Naive thymus-derived CD4-positive, alpha-beta T cell (primary cell): Measurements from ENCODE around the gene SYNE2. TPM values are rescaled to one million over a fixed set of nuclear protein-coding genes. Genes with fewer than 3 reads are reported as not detected.
A peak's percentile ranks its signal among the peaks of the same experiment; 100 is the strongest.
"Not testable (repeated sequence)": the region's sequence is repeated elsewhere in the genome, so short reads cannot be mapped to it uniquely, and the experiment has no call there.

Experiments
- ATAC-seq: fragments of 150-1000 bp; cut with Tn5 transposase; 2 replicates; pipeline ENCODE4 v1.10.0; 2021; ENCODE audit warnings: mild to moderate bottlenecking, moderate library complexity
- CTCF ChIA-PET: fragments of 350-600 bp; sonication (Branson Sonifier 250); formaldehyde crosslinking; loops from one replicate; lab custom pipeline; 2021; ENCODE audit warnings: antibody characterized with exemption; lab: Charles Lee
- POLR2A ChIA-PET: fragments of 350-600 bp; sonication (Branson Sonifier 250); formaldehyde crosslinking; loops from one replicate; lab custom pipeline; 2021; ENCODE audit warnings: antibody characterized with exemption, inconsistent platforms; lab: Charles Lee
- DNase-seq, 9 donors: peaks; one replicate each; pipeline versions ENCODE4 v3.0.0 to v3.0.0-alpha.2; 2020 to 2022; ENCODE audit warnings: mixed read lengths in 1 of 9
- H3K27ac ChIP-seq: one replicate; pipeline ENCODE4 v1.7.0; 2013; ENCODE audit warnings: mild to moderate bottlenecking, low read depth, low read length, moderate library complexity
- H3K27me3 ChIP-seq, 2 donors: one replicate each; pipeline ENCODE4 v1.7.0; 2013; ENCODE audit warnings: low read length in 2 of 2, mild to moderate bottlenecking in 2 of 2, moderate library complexity in 2 of 2; ENCODE audit not compliant: control insufficient read depth in 2 of 2, insufficient read depth in 2 of 2
- H3K36me3 ChIP-seq, 3 experiments: 1 replicate in 2 of 3; 2 replicates in 1 of 3; pipeline ENCODE4 v1.7.0; 2013; ENCODE audit warnings: low read length in 3 of 3, mild to moderate bottlenecking in 3 of 3, moderate library complexity in 1 of 3; ENCODE audit not compliant: insufficient read depth in 3 of 3, control insufficient read depth in 2 of 3
- H3K4me1 ChIP-seq, 2 donors: one replicate each; pipeline ENCODE4 v1.7.0; 2013; ENCODE audit warnings: low read length in 2 of 2, mild to moderate bottlenecking in 2 of 2, moderate library complexity in 1 of 2; ENCODE audit not compliant: control insufficient read depth in 2 of 2, insufficient read depth in 2 of 2
- H3K4me3 ChIP-seq: 2 replicates; pipeline ENCODE4 v1.7.0; 2013; ENCODE audit warnings: mild to moderate bottlenecking, low read length
- H3K9me3 ChIP-seq, 3 experiments: 1 replicate in 2 of 3; 2 replicates in 1 of 3; pipeline ENCODE4 v1.7.0; 2013; ENCODE audit warnings: low read length in 3 of 3; ENCODE audit not compliant: control insufficient read depth in 2 of 3
- H3K27ac Mint-ChIP-seq, 9 donors: one replicate each; pipeline ENCODE4 v1.8.0; 2020 to 2022; ENCODE audit warnings: mixed read lengths in 9 of 9, mild to moderate bottlenecking in 8 of 9, moderate library complexity in 5 of 9, inconsistent platforms in 2 of 9
- H3K27me3 Mint-ChIP-seq, 5 donors: one replicate each; pipeline ENCODE4 v1.8.0; 2021 to 2022; ENCODE audit warnings: mixed read lengths in 5 of 5, mild to moderate bottlenecking in 1 of 5
- H3K36me3 Mint-ChIP-seq, 5 donors: one replicate each; pipeline ENCODE4 v1.8.0; 2020 to 2022; ENCODE audit warnings: mixed read lengths in 5 of 5, mild to moderate bottlenecking in 3 of 5, inconsistent platforms in 1 of 5
- H3K4me1 Mint-ChIP-seq, 7 donors: one replicate each; pipeline ENCODE4 v1.8.0; 2020 to 2022; ENCODE audit warnings: mixed read lengths in 7 of 7, mild to moderate bottlenecking in 3 of 7, inconsistent platforms in 1 of 7
- H3K4me3 Mint-ChIP-seq, 10 donors: one replicate each; pipeline ENCODE4 v1.8.0; 2020 to 2022; ENCODE audit warnings: mild to moderate bottlenecking in 10 of 10, mixed read lengths in 10 of 10, moderate library complexity in 6 of 10, inconsistent platforms in 2 of 10
- H3K9me3 Mint-ChIP-seq, 11 donors: one replicate each; pipeline ENCODE4 v1.8.0; 2020 to 2022; ENCODE audit warnings: mixed read lengths in 11 of 11, mild to moderate bottlenecking in 4 of 11, inconsistent platforms in 1 of 11, moderate library complexity in 1 of 11
- intact Hi-C, 2 donors: fragments of 100-400 bp; cut with micrococcal nuclease; formaldehyde crosslinking; loops; one replicate each; pipeline ENCODE4 v1.15.1; 2023
- polyA plus RNA-seq, 2 donors: library from polyadenylated mRNA; unstranded; fragments of 300-500 nt; fragmentation: Illumina TruSeq; gene quantifications; one replicate each; pipeline ENCODE4 v1.2.3, GENCODE V29; 2021
- total RNA-seq, 6 experiments: library from RNA in 5 of 6; stranded (reverse) in 5 of 6; gene quantifications; 1 replicate in 5 of 6; 2 replicates in 1 of 6; pipeline ENCODE4 v1.2.3 and lab custom pipeline; 2021 to 2026

SYNE2 gene
- total and polyA plus RNA-seq, 7 experiments from 2014 or later, result 22.4 to 170 (median 139) TPM

DNA sequence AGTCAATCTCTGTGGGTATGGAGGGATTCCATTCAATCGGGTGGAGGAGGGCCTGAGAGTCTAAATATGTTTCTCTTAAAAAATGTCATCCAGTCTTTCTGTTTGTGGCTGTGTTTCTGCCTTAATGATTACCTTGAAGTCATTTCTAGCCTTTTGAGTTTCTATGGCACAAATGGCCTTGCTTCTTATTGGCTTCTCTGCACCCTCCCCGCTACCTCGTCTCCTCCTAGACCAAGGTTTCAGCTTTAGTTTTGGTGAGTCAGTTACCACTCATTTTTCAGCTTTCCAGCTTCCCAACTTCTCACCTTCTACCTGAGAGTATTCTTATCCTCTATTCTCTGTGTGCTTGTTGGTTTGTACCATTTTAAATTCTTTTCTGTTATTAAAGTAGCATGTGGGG lies 159.2 kb downstream of the SYNE2 start:
- Histone ChIP-seq H3K36me3 (peaks cover 0 to 14% (median 5%) of the 10 kb centered on the region in 3 experiments), H3K4me1 (no peaks in the 10 kb centered on the region), H3K4me3 (no peak overlapping the region), H3K27ac (no peak overlapping the region), H3K9me3 (peaks cover 0 to 6% (median 3%) of the 10 kb centered on the region in 3 experiments), H3K27me3 (no peaks in the 10 kb centered on the region)
- peaks cover 0 to 12% (median 0%) of the 10 kb centered on the region in 11 donors for H3K9me3 Mint-ChIP-seq
- no peaks in the 10 kb centered on the region for H3K27me3 Mint-ChIP-seq
- H3K4me1 Mint-ChIP-seq, result no peaks in the 10 kb centered on the region
- H3K4me3 Mint-ChIP-seq, result no peak overlapping the region
- no peak for ATAC-seq
- peaks cover 0 to 46% (median 32%) of the 10 kb centered on the region in 5 donors for H3K36me3 Mint-ChIP-seq
- intact Hi-C loops, result loop anchor here (5.0 to 10.0 kb wide), 2 partner anchors 283 to 290 kb away; partner anchors contain the start of gene ESR2 (in 1 of the 2)
- CTCF ChIA-PET, result interaction anchor here (1.2 kb wide), 1 partner anchor 9 kb away, joined by 3 read pairs; no protein-coding TSS in a partner anchor
- POLR2A ChIA-PET, result no interaction called here
- no peak for DNase-seq
- peak overlapping the region in 1 of 9 donors; percentile 9 for H3K27ac Mint-ChIP-seq

DNA sequence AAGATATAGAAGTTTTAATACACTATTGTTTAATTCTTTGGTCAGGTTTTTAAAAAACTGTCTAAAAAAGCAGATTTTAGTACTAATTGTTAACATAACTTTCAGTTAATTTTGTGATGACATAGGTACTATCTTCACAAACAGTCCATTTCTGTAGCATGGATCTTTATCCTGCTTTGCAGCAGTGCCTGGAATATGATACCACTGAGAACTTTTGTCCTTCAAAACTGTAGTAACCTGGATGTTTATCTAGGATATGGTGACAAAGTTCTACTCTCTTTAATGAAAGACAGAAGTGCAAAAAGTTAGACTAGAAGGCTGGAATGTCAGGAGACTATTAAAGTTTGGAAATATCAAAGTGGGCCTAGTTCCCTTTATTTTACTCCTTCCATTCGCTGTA lies 159.9 kb downstream of the SYNE2 start:
- Mint-ChIP-seq H3K9me3 (peaks cover 0 to 12% (median 0%) of the 10 kb centered on the region in 11 donors), H3K4me1 (no peaks in the 10 kb centered on the region), H3K36me3 (peaks cover 0 to 46% (median 34%) of the 10 kb centered on the region in 5 donors), H3K27ac (no peak overlapping the region), H3K4me3 (no peak overlapping the region), H3K27me3 (no peaks in the 10 kb centered on the region)
- CTCF ChIA-PET, result no interaction called here
- Histone ChIP-seq H3K9me3 (peaks cover 0 to 6% (median 3%) of the 10 kb centered on the region in 3 experiments), H3K4me3 (no peak overlapping the region), H3K27me3 (no peaks in the 10 kb centered on the region), H3K27ac (no peak overlapping the region), H3K36me3 (peaks cover 0 to 19% (median 9%) of the 10 kb centered on the region in 3 experiments), H3K4me1 (no peaks in the 10 kb centered on the region)
- ATAC-seq (no peak), DNase-seq (no peak)
- intact Hi-C loops, result loop anchor here (5.0 to 10.0 kb wide), 2 partner anchors 282 to 290 kb away; partner anchors contain the start of gene ESR2 (in 1 of the 2)
- POLR2A ChIA-PET, result no interaction called here

- H3K36me3 ChIP-seq, result peaks cover 0 to 59% (median 58%) of the 10 kb centered on the region in 3 experiments
- Mint-ChIP-seq H3K4me3 (no peak overlapping the region), H3K9me3 (no peaks in the 10 kb centered on the region), H3K27me3 (no peaks in the 10 kb centered on the region), H3K4me1 (peaks cover 0 to 1% (median 0%) of the 10 kb centered on the region in 7 donors), H3K36me3 (peaks cover 13 to 62% (median 35%) of the 10 kb centered on the region in 5 donors), H3K27ac (peak overlapping the region in 1 of 9 donors; percentile 48)
- no peaks in the 10 kb centered on the region for H3K27me3 ChIP-seq
- CTCF ChIA-PET, result no interaction called here
- H3K9me3 ChIP-seq, result no peaks in the 10 kb centered on the region
- H3K4me3 ChIP-seq, result no peak overlapping the region
- H3K27ac ChIP-seq, result no peak overlapping the region
- no peak for ATAC-seq
- no peak for DNase-seq
- intact Hi-C loops, result no loop called here
- POLR2A ChIA-PET, result interaction anchor here (0.6 kb wide), 1 partner anchor 391 kb away, joined by 3 read pairs; no protein-coding TSS in a partner anchor
- H3K4me1 ChIP-seq, result no peaks in the 10 kb centered on the region
These were observed 172.7 kb downstream of the SYNE2 start for GRCh38 chr14:64025479-64025878.

- peak in 3 of 9 donors; percentile 2 to 7 (median 3) for DNase-seq
- ChIA-PET CTCF (no interaction called here), POLR2A (no interaction called here)
- Histone ChIP-seq H3K27ac (no peak overlapping the region), H3K4me1 (no peaks in the 10 kb centered on the region), H3K4me3 (no peak overlapping the region), H3K9me3 (no peaks in the 10 kb centered on the region), H3K36me3 (peaks cover 0 to 63% (median 56%) of the 10 kb centered on the region in 3 experiments), H3K27me3 (no peaks in the 10 kb centered on the region)
- H3K27me3 Mint-ChIP-seq, result no peaks in the 10 kb centered on the region
- peaks cover 0 to 1% (median 0%) of the 10 kb centered on the region in 7 donors for H3K4me1 Mint-ChIP-seq
- H3K9me3 Mint-ChIP-seq, result no peaks in the 10 kb centered on the region
- H3K27ac Mint-ChIP-seq, result peak overlapping the region in 2 of 9 donors; percentile 48 to 59
- H3K36me3 Mint-ChIP-seq, result peaks cover 21 to 64% (median 38%) of the 10 kb centered on the region in 5 donors
- no peak overlapping the region for H3K4me3 Mint-ChIP-seq
- no peak for ATAC-seq
- intact Hi-C loops, result no loop called here
These were observed 173.8 kb downstream of the SYNE2 start for GRCh38 chr14:64026600-64026999.

- Histone ChIP-seq H3K27me3 (no peaks in the 10 kb centered on the region), H3K9me3 (no peaks in the 10 kb centered on the region), H3K36me3 (peaks cover 0 to 18% (median 11%) of the 10 kb centered on the region in 3 experiments), H3K27ac (no peak overlapping the region), H3K4me3 (no peak overlapping the region), H3K4me1 (no peaks in the 10 kb centered on the region)
- intact Hi-C loops, result no loop called here
- ATAC-seq (no peak), DNase-seq (no peak)
- Mint-ChIP-seq H3K27ac (no peak overlapping the region), H3K36me3 (peaks cover 19 to 60% (median 35%) of the 10 kb centered on the region in 5 donors), H3K4me1 (peaks cover 0 to 2% (median 0%) of the 10 kb centered on the region in 7 donors), H3K4me3 (no peak overlapping the region), H3K9me3 (peaks cover 0 to 5% (median 0%) of the 10 kb centered on the region in 11 donors), H3K27me3 (no peaks in the 10 kb centered on the region)
- ChIA-PET CTCF (no interaction called here), POLR2A (no interaction called here)
These were observed 182.3 kb downstream of the SYNE2 start for GRCh38 chr14:64035143-64035542.

GRCh38 chr14:64037869-64038745 lies 185.3 kb downstream of the SYNE2 start:
- H3K4me1 Mint-ChIP-seq, ATAC-seq, H3K4me3 ChIP-seq, POLR2A ChIA-PET, H3K36me3 ChIP-seq, H3K27ac Mint-ChIP-seq, H3K27ac ChIP-seq, intact Hi-C loops, H3K9me3 ChIP-seq, DNase-seq, H3K4me1 ChIP-seq, H3K27me3 Mint-ChIP-seq, H3K4me3 Mint-ChIP-seq, H3K27me3 ChIP-seq, CTCF ChIA-PET: not testable (repeated sequence)
- Mint-ChIP-seq H3K9me3 (peaks cover 0 to 20% (median 8%) of the 10 kb centered on the region in 11 donors), H3K36me3 (peaks cover 19 to 67% (median 41%) of the 10 kb centered on the region in 5 donors)
